GM12878 (cell line): ENCODE measurements around the gene ME1. TPM values are rescaled to one million over a fixed set of nuclear protein-coding genes. Genes with fewer than 3 reads are reported as not detected.
A peak's percentile ranks its signal among the peaks of the same experiment; 100 is the strongest.
"Not testable (repeated sequence)": the region's sequence is repeated elsewhere in the genome, so short reads cannot be mapped to it uniquely, and the experiment has no call there.

ENCODE experiments used
- ATAC-seq: fragments of 200-7000 bp; cut with Tn5 transposase; 3 replicates; pipeline ENCODE4 v1.9.1; 2020; ENCODE audit warnings: mild to moderate bottlenecking, moderate library complexity
- BruUV-seq: library from RNA; stranded (reverse); fragments of 400-500 nt; replicated peaks from 2 replicates; lab custom pipeline; 2021; lab: Mats Ljungman, UMichigan
- CTCF ChIA-PET: fragments of 300-600 bp; sonication (Branson Sonifier 250); formaldehyde crosslinking; extraction: SDS; loops from one replicate; lab custom pipeline; 2021; ENCODE audit warnings: inconsistent platforms; lab: Yijun Ruan, JAX
- POLR2A ChIA-PET: fragments of 350-600 bp; formaldehyde crosslinking; extraction: SDS; loops from one replicate; lab custom pipeline; 2021; ENCODE audit warnings: inconsistent platforms; lab: Charles Lee
- RAD21 ChIA-PET: fragments of 300-600 bp; sonication (Branson Sonifier 250); formaldehyde crosslinking; loops from one replicate; lab custom pipeline; 2023; ENCODE audit warnings: antibody characterized with exemption; ENCODE audit not compliant: unreplicated experiment; lab: Charles Lee
- SMC1A ChIA-PET: fragments of 300-600 bp; sonication (Branson Sonifier 250); formaldehyde crosslinking; loops from one replicate; lab custom pipeline; 2023; ENCODE audit not compliant: unreplicated experiment, uncharacterized antibody; lab: Charles Lee
- DNase-seq: peaks from one replicate; pipeline ENCODE4 v3.0.0-alpha.2; 2011; ENCODE audit warnings: low read depth, low spot score
- FAIRE-seq: peaks from 3 replicates; lab custom pipeline; 2011; peaks lifted over from hg19 to GRCh38; lab: Jason Lieb, UNC
- H2AFZ ChIP-seq: 2 replicates; pipeline ENCODE4 v1.6.0; 2011; ENCODE audit warnings: low read depth, low read length, control low read depth; ENCODE audit not compliant: control insufficient read depth
- H3K27ac ChIP-seq: 2 replicates; pipeline ENCODE4 v1.5.1; 2011; ENCODE audit warnings: control low read depth; ENCODE audit not compliant: control insufficient read depth, insufficient read depth
- H3K27me3 ChIP-seq, 2 experiments: replicated peaks in 1 of 2; 2 replicates each; pipeline versions ENCODE4 v1.6.0 to v1.6.1; 2011; ENCODE audit warnings: low read length in 1 of 2; ENCODE audit not compliant: control insufficient read depth in 2 of 2, insufficient read depth in 2 of 2
- H3K36me3 ChIP-seq, 2 experiments: 2 replicates each; pipeline ENCODE4 v1.5.1; 2011; ENCODE audit warnings: low read length in 1 of 2; ENCODE audit not compliant: control insufficient read depth in 2 of 2, insufficient read depth in 2 of 2
- H3K4me1 ChIP-seq: 2 replicates; pipeline ENCODE4 v1.6.1; 2011; ENCODE audit warnings: mild to moderate bottlenecking, low read length, moderate library complexity, mixed read lengths; ENCODE audit not compliant: control insufficient read depth, insufficient read depth
- H3K4me2 ChIP-seq: 2 replicates; pipeline ENCODE4 v1.6.0; 2011; ENCODE audit warnings: control low read depth; ENCODE audit not compliant: control insufficient read depth, insufficient read depth
- H3K4me3 ChIP-seq: fragments of 200-600 bp; sonication (generic); 2 replicates; pipeline ENCODE4 v1.5.1; 2016
- H3K79me2 ChIP-seq: 2 replicates; pipeline ENCODE4 v1.6.0; 2011; ENCODE audit warnings: low read length; ENCODE audit not compliant: control insufficient read depth, insufficient read depth
- H3K9ac ChIP-seq: 2 replicates; pipeline ENCODE4 v1.8.0; 2011; ENCODE audit warnings: low read length, control low read depth, mixed read lengths; ENCODE audit not compliant: control insufficient read depth, insufficient read depth
- H3K9me3 ChIP-seq: replicated peaks from 3 replicates; pipeline ENCODE4 v1.5.1; 2011; ENCODE audit warnings: mild to moderate bottlenecking, low read length; ENCODE audit not compliant: control insufficient read depth, insufficient read depth
- H4K20me1 ChIP-seq: 2 replicates; pipeline ENCODE4 v1.6.0; 2011; ENCODE audit not compliant: control insufficient read depth, insufficient read depth
- HSF1 ChIP-seq: fragments of 150-350 bp; IDR thresholded peaks from 2 replicates; pipeline ENCODE4 v1.6.1; 2014; ENCODE audit warnings: mild to moderate bottlenecking, low read depth, low read length
- POU2F2 ChIP-seq: IDR thresholded peaks from 3 replicates; pipeline ENCODE4 v1.6.1; 2011; ENCODE audit warnings: low read depth, mild to moderate bottlenecking, low read length, borderline replicate concordance
- PRDM15 ChIP-seq: fragments of 450-650 bp; formaldehyde crosslinking; IDR thresholded peaks from 2 replicates; pipeline ENCODE4 v1.4.0; 2020; ENCODE audit warnings: mild to moderate bottlenecking, moderate library complexity
- RUNX3 ChIP-seq: IDR thresholded peaks from 2 replicates; pipeline ENCODE4 v1.6.1; 2012; ENCODE audit warnings: low read length, inconsistent platforms
- SKIL ChIP-seq: fragments of 450-650 bp; IDR thresholded peaks from 2 replicates; pipeline ENCODE4 v1.6.1; 2017; ENCODE audit warnings: mild to moderate bottlenecking, low read depth, inconsistent platforms; ENCODE audit not compliant: poor library complexity, severe bottlenecking
- YY1 ChIP-seq: IDR thresholded peaks from 2 replicates; pipeline ENCODE4 v1.6.1; 2011; ENCODE audit warnings: low read depth, mild to moderate bottlenecking, low read length
- ZNF217 ChIP-seq: fragments of 450-650 bp; IDR thresholded peaks from 2 replicates; pipeline ENCODE4 v1.6.1; 2017; ENCODE audit warnings: antibody characterized with exemption, mild to moderate bottlenecking
- WGBS: methylation state at CpG from one replicate; pipeline ENCODE4 v1.1.6; 2016; ENCODE audit warnings: low lambda C conversion rate; ENCODE audit not compliant: insufficient replicate concordance, insufficient coverage; ENCODE audit errors: missing lambda C conversion rate; 5-methylcytosine and 5-hydroxymethylcytosine counted together
- in situ Hi-C: fragments of 300-500 bp; cut with MboI; formaldehyde crosslinking; loops from 9 replicates; pipeline ENCODE4 v1.14.3; 2018; ENCODE audit warnings: mixed read lengths
- intact Hi-C: fragments of 100-400 bp; cut with micrococcal nuclease; formaldehyde crosslinking; loops from one replicate; pipeline ENCODE4 v1.14.2; 2022; ENCODE audit not compliant: unreplicated experiment
- polyA plus RNA-seq, 11 experiments: library from polyadenylated mRNA; depleted of rRNA in 4 of 11; unstranded in 6 of 11; stranded (reverse) in 5 of 11; fragments of >200 nt; fragmentation: Nextera tagmentation in 4 of 11; fragmentation: Illumina TruSeq in 1 of 11; extraction: Ambion mirVana in 4 of 11; extraction: Trizol in 1 of 11; gene quantifications; 1 replicate in 1 of 11; 2 replicates in 10 of 11; pipeline versions ENCODE4 v1.2.1 to v1.2.3, GENCODE V29; 2011 to 2016; ENCODE audit warnings: inconsistent platforms in 2 of 11, missing spikeins in 2 of 11, low read depth in 1 of 11
- total RNA-seq, 4 experiments: library from RNA; depleted of rRNA in 3 of 4; stranded (reverse); fragments of >200 nt in 3 of 4; fragmentation: Illumina TruSeq in 1 of 4; extraction: Trizol in 1 of 4; gene quantifications; 2 replicates each; pipeline versions ENCODE4 v1.2.1 to v1.2.3, GENCODE V29; 2013 to 2021

Gene ME1
- total and polyA plus RNA-seq, 10 of the 15 experiments (the other 5 are each of a cell fraction or from before 2014, with no cell fraction given) = 3.6 to 11.8 (median 8.4) TPM

GRCh38 chr6:83444086-83444699, 13.3 kb upstream of the ME1 start:
- BruUV-seq, H3K79me2 ChIP-seq, ATAC-seq, H3K36me3 ChIP-seq, in situ Hi-C loops, RAD21 ChIA-PET, CTCF ChIA-PET, H2AFZ ChIP-seq, H3K27me3 ChIP-seq, H3K4me1 ChIP-seq: not testable (repeated sequence)
- SMC1A ChIA-PET = interaction anchor here (1.5 kb wide), 1 partner anchor 70 kb away, joined by 4 read pairs; no protein-coding TSS in a partner anchor
- TF ChIP-seq RUNX3 = 0 out of 2 replicates have a peak, but pooled peaks have one; percentile 17
- TF ChIP-seq, all 136 proteins: peak for 1; not testable (repeated sequence) for 135
- H3K9ac ChIP-seq, intact Hi-C loops, H4K20me1 ChIP-seq, FAIRE-seq, POLR2A ChIA-PET, DNase-seq, H3K4me2 ChIP-seq, H3K4me3 ChIP-seq, H3K27ac ChIP-seq, H3K9me3 ChIP-seq: not testable (repeated sequence)
- WGBS = 49% methylated on average over 9 of the region's 9 CpGs

GRCh38 chr6:83443516-83443915, 12.7 kb upstream of the ME1 start:
- no peaks in the 10 kb centered on the region for H3K9me3 ChIP-seq
- no peaks in the 10 kb centered on the region for H4K20me1 ChIP-seq
- ATAC-seq (no peak), DNase-seq (no peak), FAIRE-seq (no peak)
- in situ Hi-C loops (no loop called here), intact Hi-C loops (no loop called here)
- no peaks in the 10 kb centered on the region for H3K27me3 ChIP-seq
- H3K79me2 ChIP-seq = no peaks in the 10 kb centered on the region
- no peak overlapping the region for H3K27ac ChIP-seq
- no peaks in the 10 kb centered on the region for H3K4me1 ChIP-seq
- H3K4me3 ChIP-seq = no peak overlapping the region
- H2AFZ ChIP-seq = no peak overlapping the region
- no peak overlapping the region for H3K9ac ChIP-seq
- ChIA-PET SMC1A (interaction anchor here (1.5 kb wide), 1 partner anchor 70 kb away, joined by 4 read pairs; no protein-coding TSS in a partner anchor), RAD21 (no interaction called here), POLR2A (no interaction called here), CTCF (no interaction called here)
- no TSS peak for BruUV-seq
- no peak overlapping the region for H3K4me2 ChIP-seq
- H3K36me3 ChIP-seq = no peaks in the 10 kb centered on the region
- WGBS = 69% methylated on average over 4 of the region's 4 CpGs
- TF ChIP-seq HSF1 (no peak), YY1 (no peak), SKIL (no peak), PRDM15 (CRISPR knock-in tag) (no peak), POU2F2 (no peak), ZNF217 (no peak)
